Activated CD4-positive, CD25-positive, alpha-beta regulatory T cell treated with anti-CD3 and anti-CD28 coated beads, Interleukin-2, amount 50 U/mL, for 72 hours (primary cell): Measurements from ENCODE around the gene DNAH11.
"Not testable (repeated sequence)": the region's sequence is repeated elsewhere in the genome, so short reads cannot be mapped to it uniquely, and the experiment has no call there.

ENCODE experiments used
- DNase-seq: peaks from one replicate; pipeline ENCODE4 v3.0.0; 2021

Gene DNAH11

GRCh38 chr7:21806388-21806787, 263.5 kb downstream of the DNAH11 start:
- no peak for DNase-seq

GRCh38 chr7:21819048-21819447, 276.2 kb downstream of the DNAH11 start:
- no peak for DNase-seq

- no peak for DNase-seq
Observed at GRCh38 chr7:21828841-21829240, 286.0 kb downstream of the DNAH11 start.

GRCh38 chr7:21829731-21830130, 286.9 kb downstream of the DNAH11 start:
- no peak for DNase-seq

- no peak for DNase-seq
Observed at GRCh38 chr7:21844742-21845141, 301.9 kb downstream of the DNAH11 start.

- DNase-seq: no peak
Observed at GRCh38 chr7:21850531-21851285, 307.9 kb downstream of the DNAH11 start.

GRCh38 chr7:21851559-21851967, 308.7 kb downstream of the DNAH11 start:
- DNase-seq: no peak

GRCh38 chr7:21865631-21866204, 322.9 kb downstream of the DNAH11 start:
- DNase-seq: not testable (repeated sequence)

- no peak for DNase-seq
Observed at GRCh38 chr7:21866731-21867130, 323.9 kb downstream of the DNAH11 start.

GRCh38 chr7:21867226-21867625, 324.4 kb downstream of the DNAH11 start:
- DNase-seq: no peak

- no peak for DNase-seq
Observed at GRCh38 chr7:21867816-21868575, 325.2 kb downstream of the DNAH11 start.

GRCh38 chr7:21868576-21868850, 325.7 kb downstream of the DNAH11 start:
- DNase-seq: no peak

GRCh38 chr7:21869785-21870402, 327.1 kb downstream of the DNAH11 start:
- no peak for DNase-seq

- no peak for DNase-seq
Observed at GRCh38 chr7:21883069-21883468, 340.2 kb downstream of the DNAH11 start.

- not testable (repeated sequence) for DNase-seq
Observed at GRCh38 chr7:21883501-21883900, 340.7 kb downstream of the DNAH11 start.

GRCh38 chr7:21884496-21884895, 341.7 kb downstream of the DNAH11 start:
- no peak for DNase-seq

GRCh38 chr7:21886396-21886795, 343.6 kb downstream of the DNAH11 start:
- no peak for DNase-seq

- DNase-seq: no peak
Observed at GRCh38 chr7:21887353-21887752, 344.5 kb downstream of the DNAH11 start.

GRCh38 chr7:21887779-21888178, 344.9 kb downstream of the DNAH11 start:
- DNase-seq: no peak

GRCh38 chr7:21891291-21891690, 348.5 kb downstream of the DNAH11 start:
- DNase-seq: no peak

- no peak for DNase-seq
Observed at GRCh38 chr7:21893401-21893800, 350.6 kb downstream of the DNAH11 start.

- DNase-seq: no peak
Observed at GRCh38 chr7:21898265-21898930, 355.6 kb downstream of the DNAH11 start.

- DNase-seq: no peak
Observed at GRCh38 chr7:21902240-21902639, 359.4 kb downstream of the DNAH11 start.
